Mesenteric fat pad (tissue), 1 donor: ENCODE data around the gene CTSO. TPM values are rescaled to one million over a fixed set of nuclear protein-coding genes. Genes with fewer than 3 reads are reported as not detected.
"Not testable (repeated sequence)": the region's sequence is repeated elsewhere in the genome, so short reads cannot be mapped to it uniquely, and the experiment has no call there.

Experiments used
- DNase-seq: peaks from one replicate; pipeline ENCODE4 v3.0.0-alpha.2; 2020; ENCODE audit warnings: low spot score
- total RNA-seq: library from RNA; stranded (reverse); fragmentation: NEBNext Ultra II Directional; extraction: Animal tissue kit (Norgen Biotek cat#: 25700); gene quantifications from one replicate; pipeline ENCODE4 v1.2.1, GENCODE V29; 2021
- donor health status: DM: yes; HTN: yes; CAD: no.

CTSO gene
- total RNA-seq, 1 donor from 2014 or later, result 14.2 TPM

- no peak for DNase-seq
These were observed 2.8 kb upstream of the CTSO start for GRCh38 chr4:155956461-155956860.

GRCh38 chr4:155954939-155955338 lies 1.3 kb upstream of the CTSO start:
- DNase-seq, result no peak

DNA sequence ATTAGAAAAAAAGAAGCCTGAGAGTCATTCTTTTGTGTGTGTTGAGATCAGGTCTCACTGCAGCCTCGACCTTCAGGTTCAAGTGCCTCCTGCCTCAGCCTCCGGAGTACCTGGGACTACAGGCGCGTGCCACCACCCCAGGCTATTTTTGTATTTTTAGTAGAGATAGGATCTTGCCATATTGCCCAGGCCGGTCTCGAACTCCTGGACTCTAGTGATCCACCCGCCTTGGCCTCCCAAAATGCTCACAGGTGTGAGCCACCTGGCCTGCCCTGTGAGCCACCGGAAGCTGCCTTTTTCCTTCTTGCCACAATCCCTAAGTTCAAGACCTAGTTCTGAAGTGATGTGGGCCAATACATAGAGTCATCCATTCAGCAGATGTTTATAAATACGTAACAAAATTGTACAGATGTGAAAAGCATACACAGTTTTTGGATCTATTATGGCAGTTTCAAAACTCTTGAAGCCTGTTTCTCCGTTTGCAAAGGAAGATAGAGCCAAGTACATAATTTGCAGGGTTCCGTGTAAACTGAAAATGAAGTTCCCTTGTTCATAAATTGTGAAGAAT lies 536 bp upstream of the CTSO start:
- no peak for DNase-seq

DNA sequence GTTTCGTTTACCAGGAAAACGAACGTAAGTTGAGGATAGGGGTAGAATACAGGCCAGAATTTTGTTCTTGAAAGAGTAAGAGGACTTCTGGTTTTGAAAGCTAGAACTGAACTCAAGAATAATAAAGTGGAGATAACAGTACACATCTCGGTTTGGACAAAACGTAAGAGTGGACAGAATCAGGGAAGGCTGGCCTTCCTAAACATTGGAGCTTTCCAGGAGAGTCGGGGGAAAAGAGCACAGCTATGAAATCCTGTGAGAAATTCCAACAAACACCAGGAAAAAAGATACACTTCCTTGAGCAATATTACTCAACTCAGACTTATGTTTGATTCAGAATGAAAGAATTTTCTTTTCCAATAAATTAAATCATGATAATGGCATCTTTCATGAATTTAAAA lies 1.2 kb downstream of the CTSO start:
- no peak for DNase-seq

GRCh38 chr4:155950461-155950860 lies 3.2 kb downstream of the CTSO start:
- DNase-seq, result no peak

DNA sequence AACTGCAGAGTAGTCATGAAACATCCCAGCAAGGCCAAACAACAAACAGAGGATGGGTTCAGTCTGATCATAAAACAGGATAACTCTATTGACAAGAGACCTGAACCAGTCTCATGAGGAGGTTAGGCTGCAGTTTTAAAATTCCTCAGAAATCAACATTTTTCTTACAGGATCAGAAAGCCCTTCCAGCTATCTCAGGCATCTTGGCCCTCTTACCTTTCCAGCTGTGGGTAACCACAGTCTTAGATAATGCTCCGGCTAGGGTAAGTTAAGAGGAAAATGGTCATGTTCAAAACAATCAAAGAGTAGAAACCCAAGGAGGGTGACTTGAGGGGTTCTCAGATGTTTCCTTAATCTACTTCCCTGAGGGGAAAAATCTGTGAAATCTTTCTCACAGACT lies 5.1 kb downstream of the CTSO start:
- no peak for DNase-seq

DNA sequence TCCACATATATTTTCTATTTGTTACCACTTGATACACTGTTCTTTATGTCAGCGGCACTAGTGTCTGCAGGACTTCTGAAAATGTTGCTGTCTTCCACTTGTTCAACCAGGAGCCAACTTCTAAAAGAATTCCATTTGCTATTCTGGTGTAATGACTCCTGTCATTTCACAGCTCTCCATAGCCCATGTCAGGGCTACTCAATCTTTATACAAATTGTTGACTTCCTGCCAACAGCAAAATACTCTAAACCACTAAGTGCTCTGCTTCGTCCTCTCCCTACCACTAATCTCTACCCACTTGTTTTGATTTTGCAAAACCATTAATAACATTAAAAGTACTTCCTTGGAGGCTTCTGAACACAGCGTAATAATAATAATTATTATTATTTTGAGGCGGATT lies 7.2 kb downstream of the CTSO start:
- no peak for DNase-seq

DNA sequence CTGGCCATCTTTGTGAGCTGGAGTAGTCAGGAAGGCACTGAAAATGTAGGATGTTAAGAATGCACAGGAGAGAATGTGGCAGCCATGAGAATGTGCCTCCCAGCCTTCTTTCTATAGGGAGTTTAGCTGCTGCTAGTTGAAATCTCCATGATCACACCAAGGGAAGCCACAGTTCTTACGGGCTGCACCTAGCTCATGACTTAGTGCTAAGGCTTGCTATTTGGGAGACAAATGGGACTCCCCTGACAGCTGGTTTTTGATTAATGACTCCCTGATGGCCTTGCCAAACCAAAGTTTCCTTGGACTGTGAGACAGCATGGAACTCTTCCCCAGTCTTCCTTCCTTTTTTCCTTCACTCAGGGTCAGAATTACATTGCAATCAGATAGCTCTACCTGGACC lies 9.2 kb downstream of the CTSO start:
- DNase-seq, result no peak

DNA sequence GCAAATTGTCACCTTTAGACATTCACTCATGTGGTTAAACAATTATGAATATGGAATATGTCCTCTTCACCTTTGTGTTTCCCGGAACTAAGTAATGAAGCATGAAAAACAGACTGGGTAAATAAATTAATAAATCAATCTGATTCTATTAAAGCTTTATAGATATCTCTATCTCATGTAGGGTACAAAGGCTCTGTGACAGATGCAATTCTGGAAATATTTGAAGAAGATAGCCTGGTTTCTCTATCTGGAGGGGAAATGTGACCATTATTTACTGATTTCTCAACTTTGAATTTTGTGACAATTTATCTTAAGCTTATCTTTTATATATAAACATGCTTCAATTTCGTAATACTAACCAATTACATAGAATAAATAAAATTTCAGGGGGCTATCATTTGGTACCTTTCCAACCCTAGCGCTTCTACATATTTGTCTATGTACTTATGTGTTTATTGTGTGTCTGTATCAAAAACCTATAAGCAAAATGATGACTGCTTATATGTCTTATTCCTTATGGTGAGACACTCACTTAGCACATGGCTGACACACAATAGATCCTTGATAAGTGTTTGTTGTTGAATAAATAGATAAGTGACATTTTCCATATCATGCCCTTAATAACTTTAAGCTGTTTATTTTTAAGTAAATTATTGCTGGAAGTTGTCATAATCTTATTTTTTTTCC lies 9.9 kb downstream of the CTSO start:
- DNase-seq, result no peak

- DNase-seq, result no peak
These were observed 11.8 kb downstream of the CTSO start for GRCh38 chr4:155941820-155942219.

GRCh38 chr4:155941085-155941790 lies 12.4 kb downstream of the CTSO start:
- DNase-seq, result no peak

DNA sequence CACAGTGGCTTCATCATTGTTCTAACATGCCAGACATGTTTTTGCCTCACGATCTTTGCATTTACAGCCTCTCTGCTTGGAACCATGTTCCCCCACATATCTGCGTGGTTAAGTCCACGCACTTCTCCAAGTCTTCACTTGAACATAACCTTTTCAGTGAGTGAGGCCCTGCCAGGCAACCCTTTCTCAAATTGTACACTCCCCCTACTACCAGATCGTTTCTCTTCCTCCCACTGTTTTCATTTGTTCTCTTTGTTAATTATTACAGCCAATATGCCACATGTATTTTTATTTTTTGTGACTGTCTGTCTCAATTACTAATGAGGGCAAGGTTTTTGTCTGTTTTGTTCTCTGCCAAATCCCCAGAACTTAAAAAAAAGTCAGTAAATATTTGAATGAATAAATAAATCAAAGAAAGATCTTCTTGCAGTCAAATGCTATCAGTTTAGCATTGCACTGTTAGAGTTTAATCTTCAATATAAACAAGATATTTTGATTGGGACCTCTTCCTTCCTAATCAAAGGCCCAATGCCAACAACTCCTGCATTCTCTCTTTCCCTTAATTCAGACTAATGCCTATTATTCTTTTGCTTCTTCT lies 18.2 kb downstream of the CTSO start:
- no peak for DNase-seq

DNA sequence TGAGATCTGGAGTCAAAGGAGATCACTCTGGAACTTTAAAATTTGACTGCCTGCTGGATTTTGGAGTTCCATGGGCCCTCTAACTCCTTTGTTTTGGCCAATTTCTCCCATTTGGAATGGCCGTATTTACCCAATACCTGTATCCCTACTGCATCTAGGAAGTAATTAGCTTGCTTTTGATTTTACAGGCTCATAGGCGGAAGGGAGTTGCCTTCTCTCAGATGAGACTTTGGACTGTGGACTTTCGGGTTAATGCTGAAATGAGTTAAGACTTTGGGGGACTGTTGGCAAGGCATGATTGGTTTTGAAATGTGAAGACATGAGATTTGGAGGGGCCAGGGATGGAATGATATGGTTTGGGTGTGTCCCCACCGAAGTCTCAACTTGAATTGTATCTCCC lies 19.0 kb downstream of the CTSO start:
- DNase-seq, result not testable (repeated sequence)

DNA sequence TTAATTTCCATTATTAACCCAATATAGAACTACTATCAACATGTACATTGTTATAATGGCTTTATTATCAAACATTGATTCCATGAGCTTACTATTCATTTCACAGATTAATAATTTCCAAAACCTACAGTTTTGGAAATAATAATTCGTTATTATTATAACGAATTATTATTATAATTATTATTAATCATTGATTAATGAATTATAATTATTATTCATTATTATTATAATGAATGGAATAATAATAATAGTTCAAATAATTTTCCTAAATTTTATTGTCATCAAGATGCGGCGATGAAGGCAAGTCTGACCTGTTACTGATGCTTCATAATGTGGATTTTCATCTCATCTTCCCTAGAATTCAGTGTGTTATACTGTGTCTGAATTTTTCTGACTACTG lies 22.0 kb downstream of the CTSO start:
- no peak for DNase-seq

DNA sequence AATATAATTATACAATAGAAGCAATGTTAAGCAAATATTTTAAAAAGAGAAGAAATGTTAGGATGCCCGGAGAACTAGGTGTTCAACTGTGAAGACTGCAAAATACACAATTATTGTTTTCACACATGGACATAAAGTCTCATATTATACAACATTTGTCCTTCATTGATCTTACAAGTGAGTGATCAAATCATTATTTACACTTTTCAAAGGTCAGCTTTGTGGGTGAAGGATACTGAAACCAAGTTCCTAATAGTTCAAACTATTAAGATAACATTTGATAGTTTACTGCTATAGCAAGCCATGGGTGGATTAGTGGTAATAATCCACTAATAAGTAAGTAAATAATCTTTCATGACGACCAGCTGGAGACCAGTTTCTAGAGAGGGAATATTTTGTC lies 23.3 kb downstream of the CTSO start:
- DNase-seq, result no peak

DNA sequence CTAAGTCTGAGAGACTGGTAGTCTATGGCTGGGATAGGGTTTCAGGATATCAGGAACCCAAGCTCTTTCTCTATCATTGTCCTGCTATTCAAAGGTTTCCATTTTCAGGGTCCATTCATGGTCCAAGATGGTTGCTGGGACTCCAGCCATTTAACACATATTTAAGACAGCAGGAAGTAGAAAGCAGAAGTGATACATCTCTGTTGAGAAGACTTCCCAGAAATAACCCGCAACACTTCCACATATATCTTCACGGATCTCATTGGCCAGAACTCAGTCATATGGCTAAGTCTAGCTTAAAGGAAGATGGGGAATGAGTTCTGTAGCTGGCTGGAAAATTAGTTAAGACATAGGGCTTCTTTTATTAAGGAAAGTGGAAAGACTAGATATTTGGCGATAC lies 23.8 kb downstream of the CTSO start:
- no peak for DNase-seq

DNA sequence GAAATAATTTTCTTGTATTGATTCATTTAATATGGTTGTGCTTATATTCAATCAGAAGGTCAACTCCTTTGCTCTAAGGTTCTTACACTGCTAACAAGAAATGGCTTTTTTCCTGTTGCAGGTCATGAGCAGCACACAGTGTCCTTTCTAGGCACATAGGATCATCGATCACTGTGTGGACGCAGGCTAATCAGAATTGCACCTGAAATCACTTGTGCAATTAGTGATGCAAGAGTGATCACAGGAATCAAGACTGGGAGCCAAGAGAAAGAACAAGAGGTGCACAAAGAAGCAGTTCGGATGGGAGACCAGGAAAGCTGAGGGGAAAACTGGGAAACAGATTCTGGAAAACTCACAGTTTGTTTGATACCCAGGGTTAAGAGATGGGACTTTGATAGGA lies 29.0 kb downstream of the CTSO start:
- DNase-seq, result no peak

GRCh38 chr4:155921597-155921996 lies 32.1 kb downstream of the CTSO start:
- DNase-seq, result no peak

GRCh38 chr4:155914782-155915181 lies 38.9 kb downstream of the CTSO start:
- DNase-seq, result no peak

GRCh38 chr4:155911905-155912304 lies 41.8 kb downstream of the CTSO start:
- DNase-seq, result no peak

GRCh38 chr4:155909615-155910226 lies 43.9 kb downstream of the CTSO start:
- no peak for DNase-seq
